Colon (tissue), 2 donors: Measurements from ENCODE around the gene ZMIZ2.
"Not testable (repeated sequence)": the region's sequence is repeated elsewhere in the genome, so short reads cannot be mapped to it uniquely, and the experiment has no call there.

Experiments used
- FAIRE-seq: peaks from 2 replicates; lab custom pipeline; 2012; peaks lifted over from hg19 to GRCh38; lab: Jason Lieb, UNC
- donor health status: control.
- donor health status: control.

ZMIZ2 gene

DNA sequence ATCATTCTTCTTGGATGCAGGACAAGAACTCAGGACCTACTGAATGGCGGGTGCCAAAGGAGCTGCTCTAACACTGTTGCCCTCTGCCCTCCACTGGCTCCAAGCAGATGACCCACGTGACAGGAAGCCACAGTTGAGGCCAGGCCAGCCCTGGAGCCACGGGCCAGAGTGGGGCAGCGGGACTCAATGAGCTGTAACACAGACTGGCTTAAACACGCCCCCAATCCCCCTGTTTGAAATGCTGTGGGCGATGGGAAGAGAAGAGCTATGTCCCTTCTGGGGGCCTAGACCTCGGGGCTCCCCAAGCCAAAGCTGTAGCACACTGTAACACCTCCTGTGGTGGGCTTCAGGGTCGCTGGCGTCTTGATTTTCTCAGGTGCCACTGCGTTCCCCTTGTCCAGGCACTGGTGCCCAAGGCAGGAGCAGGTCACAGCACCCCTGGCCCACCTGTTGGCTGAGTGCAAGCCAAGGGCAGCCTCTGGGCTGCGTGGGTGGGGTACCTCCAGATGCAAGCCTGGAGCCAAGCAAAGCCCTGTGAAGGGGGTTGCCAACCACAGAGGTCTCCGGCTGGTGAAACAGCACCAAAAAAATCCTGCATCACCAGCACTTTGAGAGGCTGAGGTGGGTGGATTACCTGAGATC is 18.6 kb upstream of the ZMIZ2 start:
- FAIRE-seq: no peak

DNA sequence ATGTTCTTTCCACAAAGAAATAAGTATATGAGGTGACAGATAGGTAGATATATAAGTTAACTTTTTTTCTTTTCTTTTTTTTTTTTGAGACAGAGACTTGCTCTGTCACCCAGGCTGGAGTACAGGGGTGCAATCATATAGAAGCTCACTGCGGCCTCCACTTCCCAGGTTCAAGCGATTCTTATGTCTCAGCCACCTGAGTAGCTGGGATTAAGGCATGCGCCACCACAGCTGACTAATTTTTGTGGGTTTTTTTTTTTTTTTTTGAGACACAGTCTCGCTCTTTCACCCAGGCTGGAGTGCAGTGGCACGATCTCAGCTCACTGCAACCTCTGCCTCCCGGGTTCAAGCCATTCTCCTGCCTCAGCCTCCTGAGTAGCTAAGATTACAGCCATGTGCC is 15.7 kb upstream of the ZMIZ2 start:
- not testable (repeated sequence) for FAIRE-seq

DNA sequence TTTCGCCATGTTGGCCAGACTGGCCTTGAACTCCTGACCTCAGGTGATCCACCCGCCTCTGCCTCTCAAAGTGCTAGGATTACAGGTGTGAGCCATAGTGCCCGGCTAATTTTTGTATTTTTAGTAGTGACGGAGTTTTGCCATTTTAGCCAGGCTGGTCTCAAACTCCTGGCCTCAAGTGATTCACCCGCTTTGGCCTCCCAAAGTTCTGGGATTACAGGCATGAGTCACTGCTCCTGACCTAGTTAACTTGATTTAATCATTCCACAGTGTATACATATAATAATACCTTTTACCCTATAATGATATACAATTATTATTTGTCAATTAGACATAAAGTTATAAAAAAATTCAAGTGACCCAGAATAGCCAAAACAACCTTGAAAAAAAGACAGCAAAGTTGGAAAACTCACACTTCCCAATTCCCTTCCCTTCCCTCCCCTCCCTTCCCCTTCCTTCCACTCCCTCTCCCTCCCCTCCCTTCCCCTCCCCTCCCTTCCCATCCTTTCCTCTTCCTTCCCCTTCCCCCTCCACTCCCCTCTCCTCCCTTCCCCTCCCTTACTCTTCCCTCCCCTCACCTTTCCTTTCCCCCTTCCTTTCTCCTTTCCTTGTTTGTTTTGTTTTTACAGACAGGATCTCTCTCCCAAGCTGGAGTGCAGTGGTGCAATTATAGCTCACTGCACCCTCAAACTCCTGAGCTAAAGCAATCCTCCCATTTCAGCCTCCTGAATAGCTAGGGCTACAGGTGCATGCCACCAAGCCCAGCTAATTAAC is 14.8 kb upstream of the ZMIZ2 start:
- FAIRE-seq: no peak

DNA sequence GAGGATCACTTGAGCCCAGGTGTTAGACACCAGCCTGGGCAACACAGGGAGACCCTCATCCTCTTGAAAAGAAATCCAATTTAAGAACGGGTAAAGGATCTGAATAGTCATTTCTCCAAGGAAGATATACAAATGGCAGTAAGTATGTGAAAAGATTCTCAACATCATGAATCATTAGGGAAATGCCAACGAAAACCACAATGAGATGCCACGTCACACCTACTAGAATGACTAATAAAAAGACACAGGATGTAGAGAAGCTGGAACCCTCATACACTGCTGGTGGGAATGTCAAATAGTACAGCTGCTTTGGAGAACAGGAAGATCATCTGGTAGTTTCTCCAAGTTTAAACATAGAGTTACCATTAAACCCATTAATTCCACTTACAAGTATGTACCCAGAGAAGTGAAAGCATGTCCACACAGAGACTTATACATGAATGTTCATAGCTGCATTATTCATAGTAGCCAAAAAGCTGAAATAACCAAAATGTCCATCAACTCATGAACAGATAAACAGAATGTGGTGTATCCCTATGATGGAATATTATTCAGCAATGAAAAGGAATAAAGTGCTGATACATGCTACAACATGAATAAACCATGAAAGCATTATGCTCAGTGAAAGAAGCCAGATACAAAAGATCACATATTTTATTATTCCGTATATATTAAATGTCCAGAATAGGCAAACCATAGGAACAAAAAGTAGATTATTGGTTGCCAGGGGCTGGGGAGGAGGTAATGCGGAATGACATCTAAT is 13.1 kb upstream of the ZMIZ2 start:
- FAIRE-seq: no peak

DNA sequence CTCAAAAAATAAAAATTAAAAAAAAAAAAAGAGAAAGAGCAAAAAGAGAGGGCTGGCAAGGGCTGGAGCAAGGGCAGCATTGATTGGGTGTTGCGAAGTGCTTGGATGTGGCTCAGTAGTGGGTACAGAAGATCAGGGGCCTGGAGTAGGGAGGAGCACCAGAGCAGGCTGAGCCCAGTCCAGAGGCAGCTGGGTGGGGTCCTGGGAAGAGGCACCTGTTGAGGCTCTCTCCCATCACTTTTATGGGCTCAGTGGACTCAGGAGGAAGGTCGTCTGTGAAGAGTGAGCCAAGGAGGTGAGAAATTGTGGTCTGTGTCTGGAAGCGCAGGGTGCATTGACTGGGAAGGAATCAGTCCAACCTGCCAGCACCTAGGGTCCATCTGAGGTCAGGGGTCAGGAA is 11.8 kb upstream of the ZMIZ2 start:
- FAIRE-seq: no peak

DNA sequence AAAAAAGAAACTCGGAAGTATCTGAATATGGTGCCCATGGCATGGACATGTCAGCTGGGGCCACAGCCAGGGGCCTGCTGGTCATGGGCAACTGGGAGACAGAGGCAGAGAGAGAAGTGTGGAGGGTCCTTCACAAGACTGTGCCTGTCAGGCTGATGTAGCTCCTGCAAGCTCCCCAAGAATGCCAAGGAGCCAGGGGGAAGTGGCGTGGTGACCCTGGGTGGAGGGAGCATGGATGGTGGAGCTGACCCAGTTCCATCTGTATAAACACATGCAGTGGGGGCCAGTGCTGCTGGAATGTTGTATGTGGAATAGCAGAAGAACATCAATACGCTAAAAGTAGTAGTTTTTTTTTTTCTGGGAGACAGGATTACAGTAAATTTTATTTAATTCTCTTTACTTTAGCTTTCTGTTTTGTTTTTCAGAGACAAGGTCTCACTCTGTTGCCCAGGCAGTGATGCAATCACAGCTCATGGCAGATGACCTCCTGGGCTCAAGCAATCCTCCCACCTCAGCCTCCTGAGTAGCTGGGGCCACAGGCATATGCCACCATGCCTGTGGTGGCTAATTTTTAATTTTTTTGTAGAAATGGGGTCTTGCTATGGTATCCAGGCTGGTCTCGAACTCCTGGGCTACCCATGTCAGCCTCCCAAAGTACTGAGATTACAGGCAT is 10.5 kb upstream of the ZMIZ2 start:
- no peak for FAIRE-seq

DNA sequence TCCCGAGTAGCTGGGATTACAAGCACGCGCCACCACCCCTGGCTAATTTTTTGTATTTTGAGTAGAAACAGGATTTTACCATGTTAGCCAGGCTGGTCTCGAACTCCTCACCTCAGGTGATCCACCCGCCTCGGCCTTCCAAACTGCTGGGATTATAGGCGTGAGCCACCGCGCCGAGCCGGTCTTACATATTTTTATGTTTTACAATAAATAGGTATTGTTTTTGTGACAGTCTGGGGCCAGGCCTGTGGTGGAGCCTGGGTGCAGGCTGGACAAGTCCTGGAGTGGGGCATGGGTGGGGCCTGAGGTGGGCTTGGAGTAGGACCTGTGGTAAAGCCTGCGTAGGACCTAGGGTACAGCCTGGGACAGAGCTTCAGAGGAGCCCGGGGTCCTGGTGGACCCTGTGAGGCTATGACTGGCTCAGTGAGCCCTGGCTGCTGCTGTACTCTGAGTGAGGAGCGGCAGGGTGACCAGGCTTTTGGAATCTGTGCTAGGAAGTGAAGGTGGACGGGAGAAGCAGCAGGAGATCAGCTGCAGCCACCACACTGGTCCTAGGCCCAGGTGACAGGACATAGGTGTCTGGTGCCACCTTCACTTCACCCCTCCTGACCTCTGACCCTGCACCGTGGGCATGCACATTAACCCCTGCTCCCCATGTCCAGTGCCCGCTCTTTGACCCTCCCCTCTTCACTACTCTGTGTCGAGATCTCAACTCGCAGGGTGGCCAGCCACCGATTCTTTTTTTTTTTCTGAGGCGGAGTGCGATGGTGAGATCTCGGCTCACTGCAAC is 9.6 kb upstream of the ZMIZ2 start:
- no peak for FAIRE-seq

DNA sequence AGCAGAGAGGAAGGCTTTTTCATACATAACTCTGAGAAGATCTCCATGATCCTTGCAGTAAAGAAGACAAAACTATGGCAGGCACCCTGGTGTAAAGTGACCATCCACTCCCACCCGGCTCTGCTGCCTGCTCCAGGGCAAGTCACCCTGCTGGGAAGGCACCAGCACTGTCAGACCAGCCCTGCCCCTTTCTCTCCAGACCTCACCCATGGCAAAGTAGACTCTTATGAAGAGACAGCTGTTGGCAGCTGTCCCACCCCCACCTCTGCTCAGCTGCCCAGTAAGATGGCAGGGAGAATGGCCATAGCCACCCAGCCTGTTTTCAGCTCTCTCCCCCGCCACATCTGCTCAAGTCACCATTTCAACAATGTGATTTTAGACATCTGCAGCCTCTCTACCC is 8.6 kb upstream of the ZMIZ2 start:
- FAIRE-seq: no peak

DNA sequence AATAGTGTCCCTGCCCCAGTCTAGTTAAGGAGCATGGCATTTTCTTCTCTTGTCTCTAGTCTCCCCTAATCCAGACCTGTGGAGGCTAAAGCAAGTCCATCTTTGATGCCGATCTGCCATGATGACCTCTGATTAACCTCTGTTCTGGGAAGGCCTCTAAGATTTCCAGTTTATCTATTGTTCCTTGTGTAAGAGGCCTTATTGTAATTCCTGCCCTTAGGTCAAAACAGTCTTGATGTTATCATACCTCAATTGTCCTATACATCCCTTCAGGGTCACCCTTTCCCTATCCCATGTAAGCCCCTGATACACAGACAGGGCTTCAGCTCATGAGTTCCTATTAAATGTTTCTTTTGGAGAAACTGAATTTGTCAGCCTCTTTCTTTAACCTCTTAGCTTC is 4.9 kb upstream of the ZMIZ2 start:
- no peak for FAIRE-seq

DNA sequence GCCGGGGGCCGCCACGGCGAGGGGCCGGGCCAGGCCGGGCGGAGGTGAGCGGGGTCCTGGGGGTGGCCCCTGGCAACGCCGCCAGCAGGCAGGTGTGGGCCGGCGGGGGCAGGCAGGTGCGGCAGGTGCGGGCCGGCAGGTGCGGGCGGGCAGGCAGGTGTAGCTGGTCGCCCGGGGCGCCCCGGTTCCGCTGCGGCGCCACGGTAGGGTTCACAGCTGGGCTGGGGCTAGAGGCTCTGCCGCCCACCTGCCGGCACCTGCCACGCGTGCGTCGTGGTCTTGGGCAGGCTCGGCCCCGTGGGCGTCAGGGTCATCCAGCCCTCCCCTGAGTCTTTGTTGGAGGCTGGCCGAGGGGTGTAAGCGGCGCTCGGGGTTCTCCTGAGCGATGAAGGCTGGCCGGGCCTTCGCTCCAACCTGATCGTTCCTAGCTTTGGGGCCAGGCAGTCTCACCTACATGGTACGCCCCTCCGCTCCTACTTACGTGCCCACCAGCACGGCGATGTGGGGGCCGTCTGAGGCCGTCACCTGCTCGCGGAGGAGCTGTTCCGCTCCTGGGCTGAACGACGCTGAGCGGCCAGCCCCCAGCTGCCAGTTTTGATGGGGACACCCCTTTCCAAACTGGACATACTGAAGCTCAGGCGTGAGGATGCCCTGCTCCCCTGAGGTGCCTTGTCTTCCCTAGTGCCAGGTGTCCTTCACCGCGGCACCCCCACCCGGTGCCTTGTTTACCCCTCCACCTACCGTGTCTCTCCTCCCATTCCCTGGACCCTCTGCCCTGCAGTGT is 493 bp downstream of the ZMIZ2 start:
- no peak for FAIRE-seq

DNA sequence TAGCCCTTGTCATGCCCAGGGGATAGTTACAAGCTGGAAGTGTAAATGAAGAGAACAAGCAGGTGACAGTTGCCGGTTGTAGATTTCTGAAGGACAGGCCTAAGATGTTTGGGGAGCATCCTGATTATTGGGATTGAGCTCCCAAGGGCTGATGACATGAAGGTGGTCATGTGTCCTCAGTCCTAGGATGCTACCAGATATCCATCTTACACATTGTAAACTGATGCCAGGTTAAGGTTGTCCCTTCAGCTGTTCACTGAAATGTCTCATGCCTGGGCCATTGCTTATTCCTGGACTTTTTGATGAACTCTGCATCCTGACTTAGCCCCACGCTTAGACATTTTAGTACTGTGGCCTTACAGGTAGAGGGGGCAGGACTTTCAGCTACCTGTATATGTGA is 1.3 kb downstream of the ZMIZ2 start:
- no peak for FAIRE-seq

DNA sequence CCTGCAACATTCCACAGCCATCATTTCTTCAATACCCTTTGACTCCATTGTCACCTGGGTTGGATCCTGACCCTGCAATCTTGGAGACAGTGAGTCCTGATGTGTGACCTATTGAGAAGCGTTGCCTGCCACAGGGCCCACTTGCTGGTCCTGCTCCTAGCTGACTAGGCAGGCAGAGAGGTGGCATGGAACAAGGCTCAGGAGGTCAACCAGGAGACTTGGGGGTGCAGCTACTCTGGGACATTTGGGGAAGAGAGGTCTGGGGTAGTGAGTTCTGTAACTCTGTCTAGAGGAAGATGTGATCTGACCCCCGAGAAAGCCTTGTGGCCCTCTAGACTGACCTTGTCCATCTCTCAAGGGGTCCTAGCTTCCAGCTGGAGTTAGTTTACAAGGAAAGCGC is 1.8 kb downstream of the ZMIZ2 start:
- no peak for FAIRE-seq

DNA sequence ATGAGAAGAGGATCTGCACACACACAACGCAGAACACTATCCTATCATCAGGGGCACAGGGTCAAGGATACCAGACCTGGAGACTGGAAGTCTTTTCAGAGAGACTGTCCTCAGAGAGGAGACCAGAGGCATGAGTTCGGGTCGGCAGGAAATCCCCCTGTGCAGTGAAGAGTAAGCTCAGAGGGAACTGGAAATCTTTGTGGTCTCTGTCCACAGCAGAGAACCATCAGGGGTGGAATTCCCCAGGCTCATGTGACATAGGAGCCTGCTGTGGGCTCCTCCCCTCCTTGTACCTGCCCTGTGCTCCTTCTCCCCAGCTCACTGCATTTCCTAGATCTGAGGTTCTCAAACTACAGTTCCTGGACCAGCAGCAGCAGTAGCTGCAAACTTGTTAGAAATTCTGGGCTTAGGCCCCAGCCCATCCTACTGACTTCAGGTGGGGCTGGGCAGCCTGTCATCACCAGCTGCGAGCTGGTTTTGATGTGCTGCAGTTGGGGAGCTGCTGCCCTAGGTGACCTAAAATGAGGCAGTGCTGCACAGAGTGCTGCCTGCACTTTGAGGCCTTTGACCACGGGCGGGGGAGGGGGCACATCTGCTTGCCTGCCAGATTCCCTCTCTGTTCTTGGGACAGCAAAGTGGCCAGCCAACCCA is 2.4 kb downstream of the ZMIZ2 start:
- FAIRE-seq: no peak

DNA sequence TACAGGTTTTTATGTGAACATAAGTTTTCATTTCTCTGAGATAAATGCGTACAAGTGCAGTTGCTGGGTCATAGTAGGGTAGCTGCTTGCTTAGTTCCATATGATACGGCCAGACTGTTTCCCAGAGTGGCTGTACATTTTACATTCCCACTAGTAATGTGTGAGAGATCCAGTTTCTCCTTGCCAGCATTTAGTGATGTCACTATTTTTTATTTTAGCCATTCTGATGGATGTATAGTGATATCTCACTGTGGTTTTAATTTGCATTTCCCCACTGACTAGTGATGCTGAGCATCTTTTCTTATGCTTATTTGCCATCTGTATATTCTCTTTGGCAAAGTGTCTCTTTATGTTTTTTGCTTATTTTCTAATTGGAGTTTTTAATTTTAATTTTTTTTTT is 4.2 kb downstream of the ZMIZ2 start:
- FAIRE-seq: no peak

DNA sequence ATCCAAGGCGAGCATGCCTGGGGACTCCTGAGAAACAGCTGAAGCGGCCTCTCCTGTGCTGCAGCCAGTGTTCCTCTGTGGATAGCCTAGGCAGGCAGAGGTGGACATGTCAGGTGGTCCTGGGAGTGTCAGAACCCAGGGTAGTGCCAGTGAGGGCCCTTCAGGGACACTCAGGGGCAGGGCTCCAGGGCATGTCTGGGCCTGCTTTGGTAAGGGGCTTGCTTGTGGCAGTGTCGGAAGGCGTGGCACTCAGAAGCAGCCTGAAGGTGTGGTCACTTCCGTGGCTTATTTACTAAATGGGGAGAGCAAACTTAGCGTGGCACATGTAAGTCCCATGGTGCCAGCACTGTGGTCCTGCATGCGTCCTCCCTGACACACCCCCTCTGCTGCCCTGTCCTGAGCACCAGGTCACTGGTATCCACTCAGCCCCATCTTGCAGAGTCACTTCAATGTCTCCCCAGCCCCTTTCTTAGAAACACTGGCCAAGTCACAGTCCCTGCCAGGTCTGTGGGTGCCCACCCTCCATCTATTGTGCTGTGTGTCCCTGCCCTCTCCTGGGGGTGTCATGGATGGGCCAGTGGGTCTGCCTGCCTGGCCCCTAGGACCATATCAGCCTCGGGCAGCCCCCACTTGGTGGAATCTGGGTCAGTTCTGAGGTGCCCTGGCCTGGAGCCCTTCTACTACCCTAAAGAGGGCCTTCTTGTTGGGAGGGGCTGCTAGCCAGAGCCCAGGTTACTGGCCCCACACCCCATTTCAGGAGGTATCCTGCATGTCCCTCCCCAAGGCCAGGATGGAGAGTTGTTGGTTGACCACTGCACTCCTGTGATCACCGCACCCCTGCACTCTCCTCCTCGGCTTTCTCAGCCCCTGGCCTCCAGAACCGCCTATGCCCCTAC is 6.4 kb downstream of the ZMIZ2 start:
- FAIRE-seq: no peak

DNA sequence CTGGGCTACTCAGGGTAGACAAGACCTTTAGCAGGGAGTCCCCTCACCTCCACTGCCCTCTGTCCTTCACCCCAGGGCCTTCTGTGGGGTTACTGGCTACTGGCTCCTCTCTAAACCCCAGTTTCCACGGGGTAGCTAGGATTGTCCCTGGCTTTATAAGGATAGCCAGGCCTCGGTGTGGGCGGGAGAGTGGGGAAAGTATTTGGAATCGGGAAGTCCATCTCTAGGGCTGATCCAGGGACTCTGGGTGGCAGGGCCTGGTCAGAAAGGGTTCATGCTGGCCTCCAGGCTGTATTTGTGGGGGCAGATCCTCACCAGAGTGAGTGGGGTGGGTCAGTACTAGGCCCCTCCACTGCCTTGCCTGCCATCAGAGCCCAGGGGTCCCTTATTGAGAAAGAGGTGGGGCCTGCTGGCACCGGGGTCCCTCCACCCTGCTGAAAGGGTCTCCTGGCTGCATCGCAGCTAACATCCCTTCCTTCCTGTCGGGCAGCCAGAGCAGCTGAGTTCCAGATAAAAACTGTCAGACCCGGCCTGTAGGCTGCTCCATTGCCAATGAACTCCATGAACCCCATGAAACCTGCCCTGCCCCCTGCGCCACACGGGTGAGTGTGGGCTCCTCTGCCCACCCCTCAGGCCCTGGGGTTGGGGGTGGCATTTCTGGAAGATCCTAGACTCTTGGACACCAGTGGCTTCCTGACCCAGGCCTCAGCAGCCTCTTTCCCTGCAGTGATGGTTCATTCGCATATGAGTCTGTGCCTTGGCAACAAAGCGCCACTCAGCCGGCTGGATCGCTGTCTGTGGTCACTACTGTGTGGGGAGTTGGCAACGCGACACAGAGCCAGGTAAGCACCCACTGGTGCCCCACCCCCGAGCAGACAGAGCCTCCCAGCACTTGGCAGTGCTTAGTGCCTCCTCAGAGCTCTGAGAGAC is 7.3 kb downstream of the ZMIZ2 start:
- no peak for FAIRE-seq

DNA sequence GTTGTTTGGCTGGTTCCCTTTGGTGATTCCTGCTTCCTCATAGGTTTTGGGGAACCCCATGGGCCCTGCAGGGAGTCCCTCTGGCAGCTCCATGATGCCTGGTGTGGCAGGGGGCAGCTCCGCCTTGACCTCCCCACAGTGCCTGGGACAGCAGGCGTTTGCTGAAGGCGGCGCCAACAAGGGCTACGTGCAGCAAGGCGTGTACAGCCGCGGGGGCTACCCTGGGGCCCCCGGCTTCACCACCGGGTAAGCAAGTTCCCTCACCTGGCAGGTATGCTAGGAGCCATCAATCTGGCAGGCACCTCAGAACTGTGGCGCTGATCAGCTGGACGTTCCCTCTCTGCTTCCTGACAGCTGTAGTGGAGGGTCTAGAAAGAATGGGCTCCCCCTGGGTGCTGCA is 8.3 kb downstream of the ZMIZ2 start:
- no peak for FAIRE-seq

DNA sequence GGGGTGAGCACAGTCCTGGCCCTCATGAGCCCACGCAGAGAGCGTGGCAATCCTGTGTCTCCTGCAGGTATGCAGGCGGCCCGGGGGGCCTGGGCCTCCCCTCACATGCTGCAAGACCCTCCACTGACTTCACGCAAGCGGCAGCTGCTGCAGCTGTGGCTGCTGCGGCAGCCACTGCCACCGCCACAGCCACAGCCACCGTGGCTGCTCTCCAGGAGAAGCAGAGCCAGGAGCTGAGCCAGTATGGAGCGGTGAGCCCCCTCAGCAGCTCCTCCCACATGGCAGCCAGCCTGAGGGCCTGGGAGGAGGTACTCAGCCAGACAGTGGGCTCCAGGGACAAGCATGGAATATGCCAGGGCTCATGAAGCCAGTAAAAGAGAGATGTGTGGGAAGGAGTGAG is 8.7 kb downstream of the ZMIZ2 start:
- FAIRE-seq: no peak
